Measurements from ENCODE around the gene MDFI.

Gene MDFI

DNA sequence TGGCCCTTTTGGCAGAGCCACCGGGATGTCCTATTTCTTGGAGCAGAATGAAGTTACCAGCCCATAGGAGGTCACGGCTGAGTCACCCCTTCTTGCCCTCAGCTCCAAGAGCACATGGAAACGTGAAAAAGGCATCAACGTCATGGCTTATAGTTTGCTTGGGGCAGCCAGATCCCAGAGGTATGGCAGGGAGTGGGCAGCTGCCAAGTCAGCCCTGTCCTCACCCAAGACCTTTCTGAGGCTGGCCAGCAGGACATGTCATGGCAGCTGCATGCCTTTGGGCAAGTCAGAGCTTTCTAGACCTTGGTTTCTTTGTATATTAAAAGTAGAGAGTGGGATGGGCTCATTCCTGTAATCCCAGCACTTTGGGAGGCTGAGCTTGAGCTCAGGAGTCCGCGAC lies 8.2 kb upstream of the MDFI start:
- no peaks in the 10 kb centered on the region for H3K9me3 ChIP-seq (ENCODE audit: control insufficient read depth, low read length)
- no peaks in the 10 kb centered on the region for H3K36me3 ChIP-seq (ENCODE audit: control insufficient read depth, insufficient read depth, low read length)
- no peaks in the 10 kb centered on the region for H3K27me3 ChIP-seq (replicated peaks; ENCODE audit: control insufficient read depth, insufficient read depth, low read length, poor library complexity, severe bottlenecking)
- no peak overlapping the region for H3K27ac ChIP-seq (ENCODE audit: insufficient read depth, low read length, poor library complexity, severe bottlenecking)
- DNase-seq: no peak
- no peak overlapping the region for H3K4me3 ChIP-seq (ENCODE audit: insufficient read depth, low read depth, low read length, poor library complexity, severe bottlenecking)
- no peaks in the 10 kb centered on the region for H3K4me1 ChIP-seq (ENCODE audit: control insufficient read depth, insufficient read depth, low read length, poor library complexity, severe bottlenecking)

DNA sequence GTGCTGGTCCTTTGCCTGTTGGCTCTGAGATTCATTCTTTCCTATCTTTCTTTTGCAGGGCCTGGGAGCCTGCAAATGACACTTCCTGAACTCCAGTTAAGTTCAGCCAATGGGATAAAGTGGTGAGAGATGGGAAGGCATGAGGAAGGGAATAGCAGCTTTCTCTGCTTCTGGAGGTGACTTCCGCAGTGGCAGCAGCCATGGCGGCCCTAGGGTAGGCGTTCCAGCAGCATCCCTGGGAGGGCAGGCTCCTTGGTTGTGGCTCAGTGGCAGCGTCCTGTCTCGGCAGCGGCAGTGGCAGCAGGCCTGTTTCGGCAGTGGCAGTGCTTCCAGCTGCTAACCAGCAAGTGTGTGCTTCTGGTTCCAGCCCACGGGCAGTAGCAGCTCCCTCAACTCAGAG lies 7.3 kb upstream of the MDFI start:
- no peaks in the 10 kb centered on the region for H3K36me3 ChIP-seq (ENCODE audit: control insufficient read depth, insufficient read depth, low read length)
- no peaks in the 10 kb centered on the region for H3K4me1 ChIP-seq (ENCODE audit: control insufficient read depth, insufficient read depth, low read length, poor library complexity, severe bottlenecking)
- no peaks in the 10 kb centered on the region for H3K9me3 ChIP-seq (ENCODE audit: control insufficient read depth, low read length)
- H3K4me3 ChIP-seq (ENCODE audit: insufficient read depth, low read depth, low read length, poor library complexity, severe bottlenecking): no peak overlapping the region
- no peak overlapping the region for H3K27ac ChIP-seq (ENCODE audit: insufficient read depth, low read length, poor library complexity, severe bottlenecking)
- DNase-seq: no peak
- no peaks in the 10 kb centered on the region for H3K27me3 ChIP-seq (replicated peaks; ENCODE audit: control insufficient read depth, insufficient read depth, low read length, poor library complexity, severe bottlenecking)

DNA sequence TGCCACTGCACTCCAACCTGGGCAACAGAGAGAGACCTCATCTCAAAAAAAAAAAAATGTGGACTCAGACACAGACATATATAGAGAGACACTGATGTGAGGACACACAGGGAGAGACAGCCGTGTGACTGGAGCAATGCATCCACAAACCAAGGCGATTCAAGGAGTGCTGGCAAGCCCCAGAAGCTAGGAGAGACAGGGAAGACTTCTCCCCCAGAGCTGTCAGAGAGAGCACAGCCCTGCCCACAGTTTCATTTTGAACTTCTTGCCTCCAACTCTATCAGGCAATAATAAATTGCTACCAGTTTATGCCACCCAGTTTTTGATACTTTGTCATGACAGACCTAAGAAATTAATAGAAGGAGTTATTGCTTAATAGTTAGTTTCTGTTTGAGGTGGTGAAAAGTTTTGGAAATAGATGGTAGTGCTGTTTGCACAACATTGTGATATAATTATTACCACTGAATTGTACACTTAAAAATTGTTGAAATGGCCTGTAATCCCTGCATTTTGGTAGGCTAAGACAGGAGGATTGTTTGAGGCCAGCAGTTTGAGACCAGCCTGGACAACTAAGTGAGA lies 5.1 kb upstream of the MDFI start:
- peaks cover 9% of the 10 kb centered on the region for H3K4me1 ChIP-seq (ENCODE audit: control insufficient read depth, insufficient read depth, low read length, poor library complexity, severe bottlenecking)
- H3K4me3 ChIP-seq (ENCODE audit: insufficient read depth, low read depth, low read length, poor library complexity, severe bottlenecking): no peak overlapping the region
- H3K36me3 ChIP-seq (ENCODE audit: control insufficient read depth, insufficient read depth, low read length): no peaks in the 10 kb centered on the region
- H3K27me3 ChIP-seq (replicated peaks; ENCODE audit: control insufficient read depth, insufficient read depth, low read length, poor library complexity, severe bottlenecking): peaks cover 10% of the 10 kb centered on the region
- no peaks in the 10 kb centered on the region for H3K9me3 ChIP-seq (ENCODE audit: control insufficient read depth, low read length)
- no peak overlapping the region for H3K27ac ChIP-seq (ENCODE audit: insufficient read depth, low read length, poor library complexity, severe bottlenecking)
- DNase-seq: no peak

DNA sequence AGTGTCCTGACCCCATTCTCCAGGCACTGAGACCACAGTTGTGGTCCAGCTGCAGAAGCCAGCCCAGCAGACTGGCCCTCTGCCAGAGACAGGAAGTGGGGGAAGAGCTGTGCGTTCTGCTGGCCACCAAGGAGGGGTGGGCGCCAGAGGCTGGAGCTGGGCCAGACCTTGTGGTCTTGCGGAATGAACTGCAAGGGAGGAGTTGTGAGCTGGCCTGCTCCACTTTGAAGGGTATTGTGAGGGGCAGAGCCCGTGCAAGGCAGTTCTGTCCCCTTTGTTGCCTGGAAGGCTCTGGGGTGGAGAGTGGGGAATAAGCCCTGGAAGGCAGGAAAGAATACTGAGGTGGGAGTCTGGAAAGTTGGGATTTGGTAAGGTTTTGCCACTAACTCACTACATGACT lies 3.6 kb upstream of the MDFI start:
- Histone ChIP-seq H3K4me1 (ENCODE audit: control insufficient read depth, insufficient read depth, low read length, poor library complexity, severe bottlenecking) (peaks cover 15% of the 10 kb centered on the region), H3K4me3 (ENCODE audit: insufficient read depth, low read depth, low read length, poor library complexity, severe bottlenecking) (no peak overlapping the region), H3K9me3 (ENCODE audit: control insufficient read depth, low read length) (no peaks in the 10 kb centered on the region), H3K27ac (ENCODE audit: insufficient read depth, low read length, poor library complexity, severe bottlenecking) (no peak overlapping the region), H3K27me3 (replicated peaks; ENCODE audit: control insufficient read depth, insufficient read depth, low read length, poor library complexity, severe bottlenecking) (peaks cover 16% of the 10 kb centered on the region), H3K36me3 (ENCODE audit: control insufficient read depth, insufficient read depth, low read length) (no peaks in the 10 kb centered on the region)
- no peak for DNase-seq

DNA sequence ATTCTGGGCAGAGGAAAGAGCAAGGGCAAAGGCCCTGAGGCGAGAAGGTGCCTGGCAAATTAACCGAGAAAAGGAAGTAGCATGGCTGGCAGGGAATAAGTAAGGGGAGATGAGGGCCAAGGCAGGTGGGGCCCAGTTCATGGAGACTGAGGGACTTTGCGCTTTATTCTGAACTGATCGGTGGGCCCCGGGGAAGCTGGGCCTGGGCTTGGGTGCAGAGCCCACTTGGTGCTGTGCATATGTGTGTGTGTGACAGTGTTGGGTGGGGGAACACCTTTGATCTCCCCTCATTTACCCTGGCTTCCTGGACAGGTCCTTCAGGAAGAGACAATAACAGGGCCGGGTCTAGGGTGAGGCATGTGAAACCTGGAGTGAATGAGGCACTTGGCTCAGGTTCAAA lies 2.9 kb upstream of the MDFI start:
- Histone ChIP-seq H3K27me3 (replicated peaks; ENCODE audit: control insufficient read depth, insufficient read depth, low read length, poor library complexity, severe bottlenecking) (peaks cover 16% of the 10 kb centered on the region), H3K4me1 (ENCODE audit: control insufficient read depth, insufficient read depth, low read length, poor library complexity, severe bottlenecking) (peaks cover 15% of the 10 kb centered on the region), H3K27ac (ENCODE audit: insufficient read depth, low read length, poor library complexity, severe bottlenecking) (no peak overlapping the region), H3K36me3 (ENCODE audit: control insufficient read depth, insufficient read depth, low read length) (no peaks in the 10 kb centered on the region), H3K9me3 (ENCODE audit: control insufficient read depth, low read length) (no peaks in the 10 kb centered on the region), H3K4me3 (ENCODE audit: insufficient read depth, low read depth, low read length, poor library complexity, severe bottlenecking) (no peak overlapping the region)
- no peak for DNase-seq

DNA sequence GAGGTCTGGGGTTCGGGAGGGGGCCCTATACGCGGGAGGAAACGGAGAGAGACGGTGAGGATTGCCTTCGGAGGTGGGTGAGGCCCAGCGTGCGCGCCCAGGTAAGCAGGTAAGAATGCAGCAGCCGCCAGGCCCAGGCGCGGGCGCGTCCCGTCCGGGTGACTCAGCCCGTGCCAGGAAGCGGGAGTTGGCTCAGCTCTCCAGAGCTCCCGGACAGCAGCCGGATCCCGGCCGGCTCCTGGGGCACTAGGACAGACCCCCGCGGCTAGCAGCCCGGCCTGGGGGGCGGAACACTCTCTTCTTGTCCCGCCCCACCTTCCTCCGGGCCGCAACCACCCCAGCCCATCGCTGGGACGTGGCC lies 1.5 kb upstream of the MDFI start:
- H3K9me3 ChIP-seq (ENCODE audit: control insufficient read depth, low read length): no peaks in the 10 kb centered on the region
- DNase-seq: no peak
- no peak overlapping the region for H3K27ac ChIP-seq (ENCODE audit: insufficient read depth, low read length, poor library complexity, severe bottlenecking)
- no peak overlapping the region for H3K4me3 ChIP-seq (ENCODE audit: insufficient read depth, low read depth, low read length, poor library complexity, severe bottlenecking)
- H3K4me1 ChIP-seq (ENCODE audit: control insufficient read depth, insufficient read depth, low read length, poor library complexity, severe bottlenecking): peaks cover 15% of the 10 kb centered on the region
- peaks cover 16% of the 10 kb centered on the region for H3K27me3 ChIP-seq (replicated peaks; ENCODE audit: control insufficient read depth, insufficient read depth, low read length, poor library complexity, severe bottlenecking)
- no peaks in the 10 kb centered on the region for H3K36me3 ChIP-seq (ENCODE audit: control insufficient read depth, insufficient read depth, low read length)

DNA sequence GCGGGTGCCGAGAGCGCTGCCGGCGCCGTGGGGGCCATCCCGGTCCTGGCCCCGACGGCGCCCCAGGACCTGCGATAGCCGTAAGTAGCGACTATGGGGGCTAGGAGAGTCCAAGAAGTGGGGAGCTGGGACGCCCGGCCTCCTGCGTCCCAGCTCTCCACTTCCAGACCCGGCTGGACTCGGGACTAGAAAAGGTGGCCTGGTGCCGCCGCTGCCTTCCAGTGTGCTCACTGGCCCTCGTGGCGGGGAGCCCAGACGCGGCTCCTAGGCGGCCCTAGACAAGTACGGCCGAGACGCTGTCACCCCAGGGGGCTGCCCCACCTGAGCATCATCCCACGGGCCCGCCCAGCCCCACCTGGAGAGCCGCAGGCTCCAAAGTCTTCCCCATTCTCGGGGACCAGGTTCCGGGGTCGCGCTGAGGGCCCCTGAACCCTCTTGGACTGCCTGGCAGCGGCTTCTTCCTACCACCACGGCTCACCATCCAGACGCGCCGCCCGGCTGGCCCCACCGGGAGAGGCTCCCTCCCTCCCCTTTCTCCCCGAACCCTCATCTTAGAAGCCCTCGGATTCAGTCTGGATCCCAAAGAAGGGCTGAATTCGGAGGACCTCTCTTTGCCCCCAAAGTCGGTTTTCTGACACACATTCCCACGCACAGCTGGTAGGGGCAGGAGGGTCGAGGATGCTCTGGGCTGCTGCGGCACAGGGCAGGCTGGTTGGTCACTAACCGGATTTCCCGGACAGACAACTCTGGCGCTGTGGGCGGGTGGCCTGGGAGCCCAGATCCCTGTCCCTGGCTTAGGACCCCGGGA lies 870 bp upstream of the MDFI start:
- H3K9me3 ChIP-seq (ENCODE audit: control insufficient read depth, low read length): no peaks in the 10 kb centered on the region
- peaks cover 16% of the 10 kb centered on the region for H3K27me3 ChIP-seq (replicated peaks; ENCODE audit: control insufficient read depth, insufficient read depth, low read length, poor library complexity, severe bottlenecking)
- H3K4me3 ChIP-seq (ENCODE audit: insufficient read depth, low read depth, low read length, poor library complexity, severe bottlenecking): peak overlapping the region; percentile 25
- H3K4me1 ChIP-seq (ENCODE audit: control insufficient read depth, insufficient read depth, low read length, poor library complexity, severe bottlenecking): peaks cover 15% of the 10 kb centered on the region
- no peak overlapping the region for H3K27ac ChIP-seq (ENCODE audit: insufficient read depth, low read length, poor library complexity, severe bottlenecking)
- no peak for DNase-seq
- H3K36me3 ChIP-seq (ENCODE audit: control insufficient read depth, insufficient read depth, low read length): no peaks in the 10 kb centered on the region

DNA sequence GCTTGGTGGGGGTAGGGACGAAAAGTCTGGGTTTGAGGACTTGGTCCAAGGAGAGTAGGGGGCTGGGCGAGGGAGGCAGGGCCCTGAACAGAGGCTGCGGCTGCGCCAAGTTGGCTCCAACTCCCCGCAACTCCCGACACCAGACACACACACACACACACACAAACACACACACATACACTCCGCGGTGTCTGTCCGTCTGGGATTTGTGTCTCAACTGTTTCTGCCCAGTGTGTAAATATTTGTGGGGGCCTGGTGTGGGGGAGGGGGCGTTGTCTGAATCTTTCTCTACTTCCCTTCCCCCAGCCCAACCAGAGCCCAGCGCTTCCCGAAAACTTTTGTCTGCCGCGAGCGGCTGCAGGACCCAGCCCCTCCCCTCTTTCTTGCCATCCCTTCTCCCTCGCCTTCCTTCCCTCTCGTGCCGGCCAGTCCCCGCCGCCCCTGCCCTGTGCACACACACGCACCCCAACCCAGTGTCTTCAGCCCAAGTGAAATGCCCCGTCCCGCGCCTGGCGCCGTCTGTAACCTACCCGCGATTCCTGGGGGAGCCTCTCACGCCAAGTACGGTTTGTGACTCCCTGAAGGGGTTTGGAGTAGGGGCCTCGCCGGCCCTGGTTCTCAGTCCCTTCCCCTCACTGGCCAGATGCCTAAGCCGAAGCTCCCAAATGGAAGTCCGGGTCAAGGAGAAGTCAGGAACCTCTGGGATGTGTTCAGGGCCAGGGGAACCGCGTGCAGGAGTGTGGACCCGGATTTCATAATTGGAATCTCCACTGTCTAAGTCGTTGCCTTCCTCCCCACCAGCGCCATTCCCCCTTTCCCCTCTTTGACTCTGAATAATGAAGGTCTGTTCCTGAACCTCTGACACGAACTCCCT lies 904 bp downstream of the MDFI start:
- Histone ChIP-seq H3K4me3 (ENCODE audit: insufficient read depth, low read depth, low read length, poor library complexity, severe bottlenecking) (no peak overlapping the region), H3K4me1 (ENCODE audit: control insufficient read depth, insufficient read depth, low read length, poor library complexity, severe bottlenecking) (peaks cover 15% of the 10 kb centered on the region), H3K36me3 (ENCODE audit: control insufficient read depth, insufficient read depth, low read length) (no peaks in the 10 kb centered on the region), H3K9me3 (ENCODE audit: control insufficient read depth, low read length) (no peaks in the 10 kb centered on the region), H3K27me3 (replicated peaks; ENCODE audit: control insufficient read depth, insufficient read depth, low read length, poor library complexity, severe bottlenecking) (peaks cover 16% of the 10 kb centered on the region), H3K27ac (ENCODE audit: insufficient read depth, low read length, poor library complexity, severe bottlenecking) (no peak overlapping the region)
- DNase-seq: no peak

DNA sequence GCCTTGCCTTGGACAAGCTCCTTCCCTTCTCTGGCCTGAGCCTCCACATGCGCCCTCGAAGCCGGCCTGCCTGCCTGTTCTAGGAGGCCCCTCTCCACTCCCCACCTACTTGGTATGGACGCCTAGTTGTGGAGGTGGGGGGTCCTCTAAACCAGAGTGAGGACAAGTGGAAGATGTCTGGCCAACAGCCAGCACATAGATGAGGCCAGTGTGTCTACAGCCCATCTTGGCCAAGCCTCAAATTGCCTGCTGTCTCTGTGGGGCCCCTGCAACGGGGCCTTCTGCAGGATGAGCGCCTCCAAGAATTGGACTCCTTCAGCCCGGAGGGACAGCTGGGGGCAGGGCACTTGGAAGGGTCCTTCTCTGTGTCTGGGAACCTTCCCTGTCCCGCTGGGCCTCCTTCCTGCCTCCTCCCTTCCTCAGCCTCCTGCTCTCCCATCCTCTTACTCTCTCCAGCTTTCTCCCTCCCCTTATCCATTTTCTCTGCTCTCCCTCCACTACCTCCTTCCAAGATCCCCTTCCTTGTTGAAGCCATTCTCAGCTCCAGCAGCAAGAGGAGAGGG lies 1.6 kb downstream of the MDFI start:
- Histone ChIP-seq H3K9me3 (ENCODE audit: control insufficient read depth, low read length) (no peaks in the 10 kb centered on the region), H3K4me1 (ENCODE audit: control insufficient read depth, insufficient read depth, low read length, poor library complexity, severe bottlenecking) (peaks cover 15% of the 10 kb centered on the region), H3K27ac (ENCODE audit: insufficient read depth, low read length, poor library complexity, severe bottlenecking) (no peak overlapping the region), H3K4me3 (ENCODE audit: insufficient read depth, low read depth, low read length, poor library complexity, severe bottlenecking) (no peak overlapping the region), H3K27me3 (replicated peaks; ENCODE audit: control insufficient read depth, insufficient read depth, low read length, poor library complexity, severe bottlenecking) (peaks cover 16% of the 10 kb centered on the region), H3K36me3 (ENCODE audit: control insufficient read depth, insufficient read depth, low read length) (no peaks in the 10 kb centered on the region)
- DNase-seq: no peak

DNA sequence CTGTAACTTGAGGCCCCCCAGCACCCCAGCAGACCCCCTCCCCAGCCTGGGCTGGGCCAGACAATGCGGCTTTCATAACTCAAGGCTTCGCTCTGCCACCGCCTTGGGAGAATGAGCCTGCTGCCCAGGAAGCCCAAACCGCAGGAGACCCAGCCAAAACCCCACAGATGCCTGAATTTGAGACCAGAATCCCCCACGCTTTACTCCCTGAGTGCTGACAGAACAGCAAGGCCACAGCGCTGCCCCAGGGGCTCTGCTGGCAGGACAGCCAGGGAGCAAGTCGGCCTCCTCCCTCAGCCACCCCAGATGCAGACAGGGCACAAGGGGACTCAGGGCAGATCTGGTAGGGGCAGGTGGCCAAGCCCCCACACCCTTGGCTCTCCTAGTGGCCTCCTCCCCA lies 2.2 kb downstream of the MDFI start:
- H3K4me3 ChIP-seq (ENCODE audit: insufficient read depth, low read depth, low read length, poor library complexity, severe bottlenecking): no peak overlapping the region
- no peak for DNase-seq
- peaks cover 16% of the 10 kb centered on the region for H3K27me3 ChIP-seq (replicated peaks; ENCODE audit: control insufficient read depth, insufficient read depth, low read length, poor library complexity, severe bottlenecking)
- no peak overlapping the region for H3K27ac ChIP-seq (ENCODE audit: insufficient read depth, low read length, poor library complexity, severe bottlenecking)
- H3K4me1 ChIP-seq (ENCODE audit: control insufficient read depth, insufficient read depth, low read length, poor library complexity, severe bottlenecking): peaks cover 15% of the 10 kb centered on the region
- no peaks in the 10 kb centered on the region for H3K9me3 ChIP-seq (ENCODE audit: control insufficient read depth, low read length)
- no peaks in the 10 kb centered on the region for H3K36me3 ChIP-seq (ENCODE audit: control insufficient read depth, insufficient read depth, low read length)
